Activated T-cell treated with anti-CD3 and anti-CD28 coated beads, Interleukin-2, amount 50 U/mL, for 4 hours (primary cell): ENCODE measurements around the gene LMO4. TPM values are rescaled to one million over a fixed set of nuclear protein-coding genes. Genes with fewer than 3 reads are reported as not detected.
A peak's percentile ranks its signal among the peaks of the same experiment; 100 is the strongest.

Source experiments
- ATAC-seq, 2 donors: fragments of 200-7000 bp; cut with Tn5 transposase; one replicate each; pipeline ENCODE4 v1.10.0; 2021
- DNase-seq: peaks from one replicate; pipeline ENCODE4 v3.0.0-alpha.2; 2020
- H3K27me3 Mint-ChIP-seq: one replicate; pipeline ENCODE4 v1.8.0; 2021; ENCODE audit warnings: low read depth, mixed read lengths
- H3K36me3 Mint-ChIP-seq: one replicate; pipeline ENCODE4 v1.8.0; 2022; ENCODE audit warnings: mixed read lengths; ENCODE audit not compliant: insufficient read depth
- H3K4me1 Mint-ChIP-seq: one replicate; pipeline ENCODE4 v1.8.0; 2021; ENCODE audit warnings: low read depth, mixed read lengths
- H3K4me3 Mint-ChIP-seq: one replicate; pipeline ENCODE4 v1.8.0; 2021; ENCODE audit warnings: mild to moderate bottlenecking, moderate library complexity, mixed read lengths
- H3K9me3 Mint-ChIP-seq: one replicate; pipeline ENCODE4 v1.8.0; 2021; ENCODE audit warnings: mixed read lengths
- total RNA-seq, 3 donors: library from RNA; stranded (reverse); gene quantifications; one replicate each; pipeline ENCODE4 v1.2.1, GENCODE V29; 2021

The LMO4 gene
- total RNA-seq, 3 donors from 2014 or later = 10.0 to 19.8 (median 19.0) TPM

DNA sequence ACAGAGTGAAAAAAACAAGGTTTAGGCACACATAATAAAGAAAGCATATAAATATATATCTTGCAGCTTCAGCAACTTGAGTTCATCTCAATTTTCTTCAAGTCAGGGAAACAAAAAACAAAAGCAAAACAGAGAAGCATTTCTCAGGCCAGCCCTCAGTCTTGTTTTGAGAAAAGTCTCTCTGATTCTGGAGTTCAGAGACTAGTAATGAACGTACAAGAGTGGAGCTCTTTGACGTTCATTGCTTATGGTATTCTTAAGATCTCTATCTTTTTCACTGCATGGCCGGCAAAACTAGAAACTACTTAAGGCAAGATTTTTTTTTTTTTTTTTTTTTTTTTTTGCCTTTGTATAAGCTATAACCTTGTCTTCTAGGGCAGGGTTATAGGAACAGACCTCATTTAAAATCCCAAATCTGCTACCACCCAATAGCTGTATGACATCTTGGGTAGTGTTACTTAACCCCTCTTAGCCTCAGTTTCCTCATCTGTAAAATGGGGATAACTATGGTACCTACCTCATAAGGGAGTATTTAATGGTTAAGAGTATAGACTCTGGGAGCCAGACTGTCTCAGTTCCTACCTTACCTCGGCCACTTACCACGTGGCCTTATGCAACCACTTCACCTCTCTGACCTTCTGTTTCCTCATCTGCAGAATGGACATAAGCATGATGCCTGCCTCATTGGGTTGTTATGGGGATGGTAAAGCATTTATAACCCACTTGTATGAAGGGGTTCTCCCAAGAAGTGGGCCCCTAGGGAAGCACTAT lies 33.6 kb downstream of the LMO4 start:
- no peak overlapping the region for H3K4me3 Mint-ChIP-seq
- no peaks in the 10 kb centered on the region for H3K4me1 Mint-ChIP-seq
- no peaks in the 10 kb centered on the region for H3K9me3 Mint-ChIP-seq
- ATAC-seq = peak in 1 of 2 donors; percentile 18
- no peaks in the 10 kb centered on the region for H3K36me3 Mint-ChIP-seq
- no peak for DNase-seq
- no peaks in the 10 kb centered on the region for H3K27me3 Mint-ChIP-seq

DNA sequence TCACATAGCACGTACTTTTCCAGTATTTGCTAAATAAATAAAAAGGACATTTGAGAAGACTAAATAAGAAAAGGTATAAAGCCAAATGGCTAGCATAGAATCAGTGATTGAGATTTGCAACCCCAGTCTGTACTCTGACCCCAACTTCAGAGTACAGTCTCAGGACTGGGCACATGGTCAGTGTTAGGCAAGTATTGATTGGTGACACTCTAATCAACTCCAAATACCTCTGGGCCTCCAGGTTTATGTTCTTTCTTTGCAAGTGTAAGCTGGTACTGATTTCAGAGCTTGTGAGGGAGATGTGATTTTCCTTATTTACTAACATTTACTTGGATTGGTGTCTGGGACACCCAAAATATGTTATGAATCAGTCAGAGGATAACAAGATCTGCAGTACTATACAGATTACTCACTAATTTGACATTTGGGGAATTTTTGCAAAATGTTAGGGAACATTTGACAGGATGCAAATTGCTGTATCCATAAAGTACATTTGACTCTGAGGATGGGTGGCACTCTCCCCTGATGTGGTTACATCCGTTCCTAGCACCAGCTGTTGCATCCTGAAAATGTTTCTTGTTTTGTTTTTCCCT lies 34.2 kb downstream of the LMO4 start:
- H3K36me3 Mint-ChIP-seq = no peaks in the 10 kb centered on the region
- ATAC-seq = no peak
- H3K4me3 Mint-ChIP-seq = no peak overlapping the region
- DNase-seq = no peak
- no peaks in the 10 kb centered on the region for H3K9me3 Mint-ChIP-seq
- no peaks in the 10 kb centered on the region for H3K4me1 Mint-ChIP-seq
- H3K27me3 Mint-ChIP-seq = no peaks in the 10 kb centered on the region

DNA sequence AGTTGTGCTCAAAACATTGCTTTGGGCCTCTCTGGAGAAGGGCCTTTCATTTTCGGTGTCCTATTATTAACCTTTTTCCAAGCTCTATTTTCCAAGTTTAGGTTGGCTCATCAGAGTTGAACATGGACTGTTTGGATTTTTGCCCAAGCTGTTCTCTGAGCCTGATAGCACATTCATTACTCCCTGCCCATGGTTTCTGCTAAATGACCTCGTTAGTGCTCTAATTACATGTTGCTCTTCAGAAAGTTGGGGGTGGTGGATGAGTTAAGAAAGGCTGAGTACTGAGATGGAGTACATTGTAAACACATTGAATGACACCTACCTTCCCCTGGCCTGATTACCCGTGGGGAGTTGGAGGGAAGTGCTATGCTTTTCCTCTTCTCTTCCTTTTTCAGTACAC lies 38.9 kb downstream of the LMO4 start:
- Mint-ChIP-seq H3K4me3 (no peak overlapping the region), H3K9me3 (no peaks in the 10 kb centered on the region)
- ATAC-seq = no peak

DNA sequence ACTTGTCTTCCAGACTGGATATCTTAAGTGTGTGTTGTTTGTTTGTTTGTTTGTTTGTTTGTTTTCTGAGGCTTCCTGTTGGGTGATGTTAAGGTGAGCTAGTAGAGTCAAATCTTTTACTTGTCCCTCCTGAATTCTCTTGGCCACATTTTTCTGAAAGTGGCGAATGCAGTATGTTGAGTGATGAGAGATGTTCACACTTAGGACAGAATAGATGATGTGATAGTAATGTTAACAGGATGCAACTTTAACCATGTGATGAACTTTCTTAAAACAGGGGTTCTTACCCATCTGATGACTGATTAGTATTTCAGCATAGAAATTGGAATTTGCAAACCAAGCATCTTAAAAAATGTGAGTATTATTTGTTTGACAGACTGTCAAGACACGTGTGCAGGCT lies 40.2 kb downstream of the LMO4 start:
- H3K4me3 Mint-ChIP-seq = no peak overlapping the region
- no peak for ATAC-seq
- no peak for DNase-seq
- H3K9me3 Mint-ChIP-seq = no peaks in the 10 kb centered on the region
- H3K36me3 Mint-ChIP-seq = no peaks in the 10 kb centered on the region
- no peaks in the 10 kb centered on the region for H3K4me1 Mint-ChIP-seq
- H3K27me3 Mint-ChIP-seq = peaks cover 2% of the 10 kb centered on the region

More for the DNA sequence above, 38.9 kb downstream of the LMO4 start:
- no peak for DNase-seq
- Mint-ChIP-seq H3K27me3 (peaks cover 2% of the 10 kb centered on the region), H3K36me3 (no peaks in the 10 kb centered on the region), H3K4me1 (no peaks in the 10 kb centered on the region)

DNA sequence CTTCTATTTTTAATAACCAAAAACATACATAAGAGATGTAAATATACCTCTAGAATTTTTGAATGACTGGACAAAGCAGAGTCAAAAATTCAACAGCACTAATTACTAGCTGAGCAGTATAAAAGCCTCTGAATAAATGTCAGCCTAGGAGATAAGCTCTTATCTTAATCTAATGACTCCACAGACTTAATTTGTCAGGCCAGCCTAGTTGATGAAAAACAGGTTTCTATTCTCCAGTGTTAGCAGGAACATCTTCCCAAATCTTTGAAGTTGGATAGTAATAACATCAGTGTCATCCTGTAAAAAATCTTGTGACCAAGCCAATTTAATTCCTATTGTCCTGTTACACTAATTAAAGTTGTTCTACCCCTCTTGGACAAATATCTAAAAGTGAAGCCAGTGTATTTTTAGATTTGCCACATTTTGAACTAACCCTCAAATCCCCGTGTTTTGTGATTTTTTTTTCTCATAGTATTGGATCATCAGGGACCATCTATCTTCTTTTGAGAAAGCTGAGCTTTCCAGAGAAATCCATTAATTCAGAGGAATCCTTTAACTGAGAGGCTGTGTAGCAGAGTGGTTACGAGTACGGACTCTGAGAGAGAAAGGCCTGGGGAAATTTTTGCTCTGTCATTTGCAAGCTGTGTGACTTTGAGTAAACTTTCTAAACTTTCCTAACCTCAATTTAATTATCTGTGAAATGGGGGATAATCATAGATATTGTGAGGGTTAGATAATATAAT lies 41.2 kb downstream of the LMO4 start:
- H3K9me3 Mint-ChIP-seq = no peaks in the 10 kb centered on the region
- no peak overlapping the region for H3K4me3 Mint-ChIP-seq
- ATAC-seq = no peak
- H3K36me3 Mint-ChIP-seq = no peaks in the 10 kb centered on the region
- no peak for DNase-seq
- H3K4me1 Mint-ChIP-seq = no peaks in the 10 kb centered on the region
- peaks cover 2% of the 10 kb centered on the region for H3K27me3 Mint-ChIP-seq

DNA sequence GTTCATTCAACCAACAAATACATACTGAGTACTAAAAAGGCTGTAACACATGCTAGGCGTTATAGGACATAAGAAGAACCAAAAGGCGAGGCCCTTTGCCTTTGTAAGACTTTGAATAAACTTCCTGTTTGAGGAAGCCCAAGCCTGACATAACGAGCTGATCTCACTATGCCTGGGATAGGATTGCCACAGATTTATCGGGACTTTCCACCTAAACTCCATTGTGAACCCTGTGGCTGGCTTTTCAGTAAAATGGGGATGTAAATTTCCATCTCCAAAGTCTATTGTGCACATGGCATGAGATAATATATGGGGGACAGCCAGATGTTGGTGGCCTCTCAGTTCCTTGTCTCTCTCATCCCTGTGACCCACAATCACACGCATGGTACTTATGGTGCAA lies 41.9 kb downstream of the LMO4 start:
- DNase-seq (no peak), ATAC-seq (no peak)
- peaks cover 2% of the 10 kb centered on the region for H3K27me3 Mint-ChIP-seq
- H3K4me3 Mint-ChIP-seq = no peak overlapping the region
- H3K36me3 Mint-ChIP-seq = no peaks in the 10 kb centered on the region
- no peaks in the 10 kb centered on the region for H3K9me3 Mint-ChIP-seq
- H3K4me1 Mint-ChIP-seq = no peaks in the 10 kb centered on the region

DNA sequence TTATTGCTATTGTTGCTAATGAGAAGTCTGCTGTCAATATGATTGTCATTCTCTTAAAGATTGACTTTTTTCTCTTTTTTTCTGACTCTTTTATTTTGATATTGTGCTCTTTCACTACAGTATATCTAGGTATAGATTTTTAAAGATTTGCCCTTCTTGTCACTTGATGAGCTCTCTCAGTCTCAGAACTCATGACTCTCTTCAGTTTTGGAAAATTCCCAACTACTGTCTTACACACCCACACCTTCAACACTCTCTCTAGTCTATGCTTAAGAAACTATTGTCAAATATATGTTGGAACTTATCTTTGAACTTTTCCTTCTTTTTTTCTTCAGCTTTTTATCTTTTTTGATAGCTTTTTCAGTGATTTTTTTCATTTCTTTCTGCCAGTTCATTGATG lies 50.6 kb downstream of the LMO4 start:
- DNase-seq = no peak
- H3K4me1 Mint-ChIP-seq = no peaks in the 10 kb centered on the region
- H3K27me3 Mint-ChIP-seq = peaks cover 2% of the 10 kb centered on the region
- H3K4me3 Mint-ChIP-seq = no peak overlapping the region
- H3K36me3 Mint-ChIP-seq = peaks cover 4% of the 10 kb centered on the region
- ATAC-seq = no peak
- peaks cover 21% of the 10 kb centered on the region for H3K9me3 Mint-ChIP-seq

DNA sequence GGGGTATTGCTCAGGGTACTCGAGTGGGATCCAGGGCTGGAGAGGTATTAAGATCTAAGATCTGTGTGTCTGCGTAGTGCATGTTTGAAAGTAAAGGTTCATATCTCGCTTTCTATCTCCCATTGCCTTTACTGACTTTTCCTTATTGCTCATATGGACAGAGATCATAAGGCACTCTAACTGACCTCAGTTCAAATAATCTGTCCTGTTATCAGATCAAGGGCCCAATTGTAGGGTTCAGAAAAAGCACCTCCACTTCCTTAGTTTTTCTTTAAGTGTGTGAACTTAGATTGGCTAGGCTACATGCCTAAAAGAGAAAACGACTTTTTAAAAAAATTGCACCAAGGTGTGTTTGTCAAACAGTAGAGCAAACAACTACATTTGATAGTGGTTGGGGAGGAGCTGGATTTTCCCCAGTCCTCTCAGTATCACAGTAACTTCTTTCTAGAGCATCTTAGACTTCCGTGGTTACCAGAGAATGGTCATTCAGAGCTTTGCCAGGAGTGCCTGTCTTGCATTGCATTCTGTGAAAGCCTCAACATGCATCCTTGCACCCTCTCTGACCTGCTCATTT lies 57.6 kb downstream of the LMO4 start:
- H3K9me3 Mint-ChIP-seq = no peaks in the 10 kb centered on the region
- no peaks in the 10 kb centered on the region for H3K4me1 Mint-ChIP-seq
- ATAC-seq = no peak
- H3K27me3 Mint-ChIP-seq = peaks cover 2% of the 10 kb centered on the region
- no peak overlapping the region for H3K4me3 Mint-ChIP-seq
- H3K36me3 Mint-ChIP-seq = peaks cover 2% of the 10 kb centered on the region
- DNase-seq = no peak

DNA sequence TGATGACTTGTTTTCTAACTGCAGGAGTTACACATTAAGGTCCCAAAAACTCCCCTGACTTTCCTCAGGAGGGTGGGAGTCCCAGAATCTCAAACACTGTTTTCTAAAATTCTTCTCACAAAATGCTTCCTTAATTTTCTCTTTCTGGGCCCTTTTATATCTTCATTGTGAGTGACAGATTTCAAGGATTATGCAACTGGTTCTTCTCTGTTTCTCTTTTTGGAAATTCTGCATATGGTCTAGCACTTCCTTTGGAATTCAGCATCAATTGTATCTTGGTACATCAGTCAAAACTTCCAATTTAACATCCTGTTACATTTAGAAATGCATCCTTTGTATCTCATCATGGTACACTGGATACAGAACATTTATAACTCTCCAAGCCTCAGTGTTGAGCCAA lies 59.7 kb downstream of the LMO4 start:
- no peaks in the 10 kb centered on the region for H3K4me1 Mint-ChIP-seq
- ATAC-seq = no peak
- DNase-seq = no peak
- no peak overlapping the region for H3K4me3 Mint-ChIP-seq
- peaks cover 2% of the 10 kb centered on the region for H3K36me3 Mint-ChIP-seq
- H3K9me3 Mint-ChIP-seq = no peaks in the 10 kb centered on the region
- peaks cover 1% of the 10 kb centered on the region for H3K27me3 Mint-ChIP-seq

DNA sequence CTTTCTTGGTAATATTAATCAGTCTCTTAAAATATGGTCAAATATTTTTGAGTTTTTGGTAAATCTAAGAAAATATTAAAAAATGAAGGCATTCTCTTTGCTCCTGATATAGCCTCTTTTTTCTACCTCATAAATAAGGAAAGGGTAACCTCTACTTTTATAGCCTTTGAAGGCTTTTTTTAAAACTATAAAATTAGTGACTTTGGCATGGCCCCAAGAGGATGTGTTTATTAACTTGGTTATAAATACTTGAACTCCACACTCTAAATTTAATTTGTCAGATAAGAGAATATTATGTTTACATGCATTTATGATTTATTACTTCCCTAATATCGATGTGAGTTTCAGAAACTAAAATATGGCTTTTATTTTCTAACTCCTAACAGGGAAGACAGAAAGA lies 60.3 kb downstream of the LMO4 start:
- DNase-seq (no peak), ATAC-seq (no peak)
- Mint-ChIP-seq H3K36me3 (peaks cover 2% of the 10 kb centered on the region), H3K27me3 (no peaks in the 10 kb centered on the region), H3K4me1 (no peaks in the 10 kb centered on the region), H3K9me3 (no peaks in the 10 kb centered on the region), H3K4me3 (no peak overlapping the region)

DNA sequence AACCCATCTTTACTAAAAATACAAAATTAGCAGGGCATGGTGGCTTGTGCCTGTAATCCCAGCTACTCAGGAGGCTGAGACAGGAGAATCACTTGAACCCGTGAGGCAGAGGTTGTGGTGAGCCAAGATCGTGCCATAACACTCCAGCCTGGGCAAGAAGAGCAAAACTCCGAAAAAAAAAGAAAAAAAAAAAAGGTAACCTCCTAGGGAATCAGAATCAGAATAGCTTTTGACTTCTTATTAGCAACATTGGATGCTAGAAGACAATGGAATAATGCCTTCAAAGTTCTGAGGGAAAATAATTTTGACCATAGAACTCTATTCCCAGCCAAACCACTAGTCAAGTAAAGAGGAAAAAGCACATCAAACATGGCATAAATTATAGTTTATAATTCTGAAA lies 60.9 kb downstream of the LMO4 start:
- Mint-ChIP-seq H3K27me3 (no peaks in the 10 kb centered on the region), H3K9me3 (no peaks in the 10 kb centered on the region), H3K4me3 (no peak overlapping the region), H3K36me3 (peaks cover 2% of the 10 kb centered on the region), H3K4me1 (no peaks in the 10 kb centered on the region)
- DNase-seq = no peak
- ATAC-seq = no peak

DNA sequence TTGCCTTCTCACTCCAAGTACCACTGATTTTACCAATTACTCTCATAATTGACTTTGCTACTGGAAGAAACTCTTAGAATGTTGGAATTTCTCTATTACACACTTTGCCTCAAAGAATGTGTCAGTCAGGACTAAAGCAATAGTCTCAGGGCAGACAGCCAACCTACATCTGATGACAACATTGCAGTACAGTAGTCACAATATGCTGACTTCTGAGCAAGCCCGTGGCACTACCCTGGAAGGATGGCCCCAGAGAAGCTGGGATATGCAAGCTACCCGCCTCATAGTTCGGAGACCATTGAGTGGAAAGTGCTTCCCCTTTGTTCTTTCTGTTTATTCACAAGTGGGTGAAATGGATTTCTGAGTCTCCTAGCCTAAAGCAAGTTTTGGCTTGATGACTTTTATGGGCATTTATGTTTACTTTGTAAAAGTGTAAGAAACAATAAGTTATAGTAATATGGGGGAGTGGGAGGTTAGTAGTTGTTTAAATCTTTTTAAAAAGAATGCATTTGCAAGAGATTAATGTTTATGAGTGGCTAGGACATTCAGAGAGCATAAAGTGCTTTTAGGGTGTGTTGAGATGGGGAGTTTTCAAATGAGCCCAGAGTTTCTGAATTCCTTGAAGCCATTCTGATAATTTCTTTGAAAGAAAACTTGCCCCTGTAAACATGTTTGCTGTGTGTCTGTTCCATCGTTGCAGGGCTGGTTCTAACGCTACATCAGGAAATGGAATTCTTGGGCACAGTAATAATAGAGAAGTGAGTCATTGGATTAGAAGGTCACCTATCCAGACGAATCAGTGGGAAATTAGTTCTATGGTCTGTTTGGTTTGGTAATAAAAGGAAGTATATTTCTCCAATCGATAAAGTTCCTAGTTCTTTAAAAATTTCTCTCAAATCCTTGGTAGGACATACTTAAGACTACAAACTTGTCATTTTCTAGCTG lies 63.8 kb downstream of the LMO4 start:
- Mint-ChIP-seq H3K4me3 (no peak overlapping the region), H3K27me3 (no peaks in the 10 kb centered on the region), H3K9me3 (no peaks in the 10 kb centered on the region), H3K4me1 (no peaks in the 10 kb centered on the region), H3K36me3 (peaks cover 2% of the 10 kb centered on the region)
- DNase-seq = no peak
- no peak for ATAC-seq

DNA sequence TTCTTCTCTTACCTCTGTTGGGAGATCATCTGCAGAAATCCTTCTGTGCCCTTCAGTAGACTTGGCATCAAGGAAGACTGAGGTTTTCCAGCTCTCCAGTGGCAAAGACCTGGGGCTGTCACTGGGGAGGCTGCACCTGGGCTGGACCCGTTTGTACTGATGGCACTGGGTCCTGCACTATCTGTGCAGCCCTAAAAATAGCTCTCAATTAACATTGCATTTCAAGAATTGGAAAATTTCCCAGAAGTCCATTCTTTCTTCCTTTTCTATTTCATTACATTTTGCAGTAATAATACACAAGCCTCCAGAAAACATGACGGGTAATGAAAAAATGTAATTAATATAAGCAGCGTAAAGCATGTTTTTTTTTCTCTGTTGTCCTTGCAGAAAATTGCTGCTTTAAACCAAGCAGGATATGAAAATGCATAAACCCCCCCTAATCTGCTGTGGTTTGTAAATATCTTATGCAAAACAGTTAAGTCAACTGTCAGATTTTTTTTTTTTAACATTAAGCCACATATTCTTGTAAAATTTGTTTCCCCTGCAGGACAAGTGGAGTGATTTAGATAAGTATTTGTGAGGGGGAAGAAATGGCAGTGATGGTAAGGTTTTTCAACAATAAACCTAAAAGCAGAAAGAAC lies 64.9 kb downstream of the LMO4 start:
- Mint-ChIP-seq H3K4me1 (no peaks in the 10 kb centered on the region), H3K27me3 (no peaks in the 10 kb centered on the region), H3K4me3 (no peak overlapping the region), H3K36me3 (peaks cover under 1% of the 10 kb centered on the region), H3K9me3 (no peaks in the 10 kb centered on the region)
- DNase-seq (no peak), ATAC-seq (no peak)
